Liver (tissue), 9 donors: ENCODE data around the gene SSRP1. TPM values are rescaled to one million over a fixed set of nuclear protein-coding genes. Genes with fewer than 3 reads are reported as not detected.
"Not testable (repeated sequence)": the region's sequence is repeated elsewhere in the genome, so short reads cannot be mapped to it uniquely, and the experiment has no call there.

ENCODE experiments used
- DNase-seq: peaks from one replicate; pipeline ENCODE4 v3.0.0-alpha.2; 2017; ENCODE audit warnings: low spot score
- H3K27ac ChIP-seq, 2 donors: one replicate each; pipeline ENCODE4 v1.7.0; 2013; ENCODE audit warnings: inconsistent platforms in 2 of 2, low read length in 2 of 2, control low read depth in 1 of 2, low read depth in 1 of 2, mild to moderate bottlenecking in 1 of 2
- H3K27me3 ChIP-seq, 4 donors: one replicate each; pipeline versions ENCODE4 v1.6.1 to v1.7.0; 2013; ENCODE audit warnings: low read length in 3 of 4, inconsistent platforms in 1 of 4, mild to moderate bottlenecking in 1 of 4, moderate library complexity in 1 of 4; ENCODE audit not compliant: control insufficient read depth in 4 of 4, insufficient read depth in 4 of 4
- H3K36me3 ChIP-seq, 4 donors: one replicate each; pipeline versions ENCODE4 v1.6.1 to v1.7.0; 2013; ENCODE audit warnings: low read length in 3 of 4, mild to moderate bottlenecking in 3 of 4, low read depth in 1 of 4, moderate library complexity in 1 of 4; ENCODE audit not compliant: control insufficient read depth in 4 of 4, insufficient read depth in 3 of 4
- H3K4me1 ChIP-seq, 4 donors: one replicate each; pipeline versions ENCODE4 v1.6.1 to v1.7.0; 2013; ENCODE audit warnings: low read length in 3 of 4, mild to moderate bottlenecking in 3 of 4, moderate library complexity in 1 of 4; ENCODE audit not compliant: control insufficient read depth in 4 of 4, insufficient read depth in 4 of 4
- H3K4me3 ChIP-seq, 3 donors: one replicate each; pipeline versions ENCODE4 v1.6.1 to v1.7.0; 2013; ENCODE audit warnings: low read length in 3 of 3, control low read depth in 1 of 3, low read depth in 1 of 3, mild to moderate bottlenecking in 1 of 3
- H3K9ac ChIP-seq, 2 donors: one replicate each; pipeline ENCODE4 v1.7.0; 2013; ENCODE audit warnings: low read length in 2 of 2, mild to moderate bottlenecking in 2 of 2, moderate library complexity in 2 of 2, control low read depth in 1 of 2, low read depth in 1 of 2
- H3K9me3 ChIP-seq, 4 donors: one replicate each; pipeline versions ENCODE4 v1.6.1 to v1.7.0; 2013; ENCODE audit warnings: low read length in 3 of 4; ENCODE audit not compliant: control insufficient read depth in 4 of 4
- ATF3 ChIP-seq: IDR thresholded peaks from 2 replicates; pipeline ENCODE4 v1.6.1; 2016; ENCODE audit warnings: antibody characterized with exemption
- CTCF ChIP-seq: fragments of 150-350 bp; IDR thresholded peaks from 2 replicates; pipeline ENCODE4 v1.5.1; 2017; ENCODE audit warnings: improper control_type of control experiment, low read depth, low read length; ENCODE audit not compliant: missing input control
- EGR1 ChIP-seq, 2 donors: IDR thresholded peaks; 2 replicates each; pipeline ENCODE4 v1.6.1; 2016 to 2018; ENCODE audit warnings: antibody characterized with exemption in 2 of 2, low read depth in 2 of 2
- FOXA2 ChIP-seq: IDR thresholded peaks from 2 replicates; pipeline ENCODE4 v1.6.1; 2016; ENCODE audit warnings: antibody characterized with exemption
- GABPA ChIP-seq, 2 donors: IDR thresholded peaks in 1 of 2; conservative IDR thresholded peaks in 1 of 2; 2 replicates each; pipeline ENCODE4 v1.6.1; 2016; ENCODE audit warnings: antibody characterized with exemption in 2 of 2, mild to moderate bottlenecking in 1 of 2, moderate library complexity in 1 of 2
- HNF4A ChIP-seq, 2 donors: conservative IDR thresholded peaks; 2 replicates each; pipeline ENCODE4 v1.6.1; 2016; ENCODE audit warnings: antibody characterized with exemption in 2 of 2, mild to moderate bottlenecking in 2 of 2
- JUND ChIP-seq, 2 donors: IDR thresholded peaks; 2 replicates each; pipeline ENCODE4 v1.6.1; 2016; ENCODE audit warnings: antibody characterized with exemption in 2 of 2
- MAX ChIP-seq: IDR thresholded peaks from 2 replicates; pipeline ENCODE4 v1.6.1; 2016; ENCODE audit warnings: antibody characterized with exemption
- REST ChIP-seq: IDR thresholded peaks from 2 replicates; pipeline ENCODE4 v1.6.1; 2016; ENCODE audit warnings: antibody characterized with exemption, mild to moderate bottlenecking
- RXRA ChIP-seq, 2 donors: IDR thresholded peaks; 2 replicates each; pipeline ENCODE4 v1.6.1; 2017 to 2018; ENCODE audit warnings: antibody characterized with exemption in 2 of 2, mild to moderate bottlenecking in 1 of 2
- SP1 ChIP-seq: IDR thresholded peaks from 2 replicates; pipeline ENCODE4 v1.6.1; 2018; ENCODE audit warnings: antibody characterized with exemption, mild to moderate bottlenecking
- TAF1 ChIP-seq: conservative IDR thresholded peaks from 2 replicates; pipeline ENCODE4 v1.6.1; 2016; ENCODE audit warnings: antibody characterized with exemption, mild to moderate bottlenecking
- YY1 ChIP-seq: IDR thresholded peaks from 2 replicates; pipeline ENCODE4 v1.6.1; 2016; ENCODE audit warnings: antibody characterized with exemption, mild to moderate bottlenecking
- ZBTB33 ChIP-seq: IDR thresholded peaks from 2 replicates; pipeline ENCODE4 v1.6.1; 2016; ENCODE audit warnings: antibody characterized with exemption
- WGBS: extraction: QIAGEN DNeasy Blood & Tissue Kit; methylation state at CpG from one replicate; pipeline ENCODE4 v1.1.7; 2013; 5-methylcytosine and 5-hydroxymethylcytosine counted together
- polyA plus RNA-seq, 2 donors: library from polyadenylated mRNA; stranded (reverse) in 1 of 2; unstranded in 1 of 2; fragments of 200-250 nt in 1 of 2; fragments of >200 nt in 1 of 2; fragmentation: Nextera tagmentation in 1 of 2; extraction: Ambion mirVana in 1 of 2; gene quantifications; one replicate each; pipeline versions ENCODE4 v1.2.1 to v1.2.3, GENCODE V29; 2013 to 2015
- total RNA-seq, 2 donors: library from RNA; depleted of rRNA; stranded (reverse); fragments of >200 nt; gene quantifications; one replicate each; pipeline ENCODE4 v1.2.3, GENCODE V29; 2014
- donor health status: healthy.
- donor health status: healthy.
- donor health status: healthy.
- donor health status: healthy.
- donor health status: healthy.

The SSRP1 gene
- total and polyA plus RNA-seq, 4 donors = 13.9 to 45.3 (median 28.4) TPM

- H3K9ac ChIP-seq, H3K36me3 ChIP-seq, H3K9me3 ChIP-seq, H3K4me3 ChIP-seq, DNase-seq, H3K27me3 ChIP-seq, H3K27ac ChIP-seq: not testable (repeated sequence)
- H3K4me1 ChIP-seq = peaks cover 5 to 15% (median 10%) of the 10 kb centered on the region in 4 donors
- 96% methylated on average over 6 of the region's 6 CpGs for WGBS
These were observed 54.1 kb downstream of the SSRP1 start for GRCh38 chr11:57281546-57281945.

GRCh38 chr11:57279116-57279515 is 56.6 kb downstream of the SSRP1 start:
- Histone ChIP-seq H3K27ac (no peak overlapping the region), H3K27me3 (no peaks in the 10 kb centered on the region), H3K4me3 (no peak overlapping the region), H3K36me3 (no peaks in the 10 kb centered on the region), H3K4me1 (peaks cover 5 to 15% (median 10%) of the 10 kb centered on the region in 4 donors), H3K9ac (no peak overlapping the region), H3K9me3 (no peaks in the 10 kb centered on the region)
- WGBS = 93% methylated on average over 5 of the region's 5 CpGs
- DNase-seq = no peak
- TF ChIP-seq CTCF (no peak), TAF1 (no peak), GABPA (IDR thresholded peaks at IDR 0.05 in 1 of 2, conservative IDR thresholded peaks at IDR 0.05 in 1 of 2) (no peak), JUND (IDR thresholded peaks at IDR 0.05) (no peak), ZBTB33 (no peak), ATF3 (no peak), RXRA (IDR thresholded peaks at IDR 0.05) (no peak)

- 91% methylated on average over 7 of the region's 7 CpGs for WGBS
- H3K9ac ChIP-seq = no peak overlapping the region
- DNase-seq = no peak
- H3K27ac ChIP-seq = no peak overlapping the region
- H3K36me3 ChIP-seq = no peaks in the 10 kb centered on the region
- TF ChIP-seq EGR1 (IDR thresholded peaks at IDR 0.05; ENCODE audit: low read depth in 2 of 2) = no peak
- no peak for TF ChIP-seq GABPA (IDR thresholded peaks at IDR 0.05 in 1 of 2, conservative IDR thresholded peaks at IDR 0.05 in 1 of 2)
- TF ChIP-seq ZBTB33 = no peak
- TF ChIP-seq HNF4A (conservative IDR thresholded peaks at IDR 0.05) = no peak
- no peak for TF ChIP-seq MAX
- TF ChIP-seq REST = no peak
- TF ChIP-seq SP1 = no peak
- no peak for TF ChIP-seq JUND (IDR thresholded peaks at IDR 0.05)
- TF ChIP-seq FOXA2 = no peak
- no peak for TF ChIP-seq YY1
- no peak for TF ChIP-seq CTCF
- peaks cover 5 to 15% (median 10%) of the 10 kb centered on the region in 4 donors for H3K4me1 ChIP-seq
- H3K9me3 ChIP-seq = peaks cover 0 to 2% (median 0%) of the 10 kb centered on the region in 4 donors
- no peaks in the 10 kb centered on the region for H3K27me3 ChIP-seq
- no peak overlapping the region for H3K4me3 ChIP-seq
These were observed 57.0 kb downstream of the SSRP1 start for GRCh38 chr11:57278721-57279095.
